T-helper 1 cell treated with Interleukin-12 subunit alpha and Interleukin-12 subunit beta and Interleukin-4 antibody, amounts not matched to agents 30 μg/mL and 1 μg/mL, for 36 hours (primary cell): Measurements from ENCODE around the gene FAM234B.

ENCODE experiments used
- H3K27ac Mint-ChIP-seq: one replicate; pipeline ENCODE4 v1.8.0; 2021; ENCODE audit warnings: mild to moderate bottlenecking, mixed read lengths
- H3K27me3 Mint-ChIP-seq: one replicate; pipeline ENCODE4 v1.8.0; 2021; ENCODE audit warnings: low read depth, mixed read lengths
- H3K36me3 Mint-ChIP-seq: one replicate; pipeline ENCODE4 v1.8.0; 2021; ENCODE audit warnings: low read depth, mixed read lengths
- H3K4me1 Mint-ChIP-seq: one replicate; pipeline ENCODE4 v1.8.0; 2021; ENCODE audit warnings: low read depth, mixed read lengths
- H3K4me3 Mint-ChIP-seq: one replicate; pipeline ENCODE4 v1.8.0; 2021; ENCODE audit warnings: mild to moderate bottlenecking, moderate library complexity, mixed read lengths
- H3K9me3 Mint-ChIP-seq: one replicate; pipeline ENCODE4 v1.8.0; 2021; ENCODE audit warnings: mixed read lengths

Gene FAM234B

GRCh38 chr12:13121568-13121967, 77.4 kb downstream of the FAM234B start:
- Mint-ChIP-seq H3K9me3 (no peaks in the 10 kb centered on the region), H3K27ac (no peak overlapping the region), H3K36me3 (no peaks in the 10 kb centered on the region), H3K27me3 (peaks cover 7% of the 10 kb centered on the region), H3K4me1 (peaks cover 2% of the 10 kb centered on the region), H3K4me3 (no peak overlapping the region)

GRCh38 chr12:13124656-13125505, 80.7 kb downstream of the FAM234B start:
- Mint-ChIP-seq H3K4me3 (no peak overlapping the region), H3K9me3 (no peaks in the 10 kb centered on the region), H3K36me3 (no peaks in the 10 kb centered on the region), H3K27ac (no peak overlapping the region), H3K27me3 (peaks cover 8% of the 10 kb centered on the region), H3K4me1 (peaks cover 2% of the 10 kb centered on the region)

DNA sequence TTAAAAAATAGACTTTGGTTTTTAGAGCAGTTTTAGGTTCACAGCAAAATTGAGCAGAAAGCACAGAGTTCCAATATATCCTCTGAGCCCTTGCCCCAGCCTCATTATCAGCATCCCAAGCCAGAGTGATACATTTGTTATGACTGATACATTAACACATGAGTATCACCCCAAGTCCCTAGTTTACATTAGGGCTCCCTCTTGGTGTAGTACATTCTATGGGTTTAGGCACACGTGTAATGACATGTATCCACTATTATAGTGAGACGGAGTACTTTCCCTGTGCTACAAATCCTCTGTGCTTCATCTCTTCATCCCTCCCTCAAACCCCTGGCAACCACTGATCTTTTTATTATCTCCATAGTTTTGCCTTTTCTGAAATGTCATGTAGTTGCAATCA, 81.8 kb downstream of the FAM234B start:
- H3K4me1 Mint-ChIP-seq = peaks cover 1% of the 10 kb centered on the region
- no peak overlapping the region for H3K4me3 Mint-ChIP-seq
- H3K27me3 Mint-ChIP-seq = peaks cover 14% of the 10 kb centered on the region
- H3K9me3 Mint-ChIP-seq = no peaks in the 10 kb centered on the region
- H3K36me3 Mint-ChIP-seq = no peaks in the 10 kb centered on the region
- H3K27ac Mint-ChIP-seq = no peak overlapping the region

GRCh38 chr12:13126494-13126893, 82.3 kb downstream of the FAM234B start:
- no peak overlapping the region for H3K4me3 Mint-ChIP-seq
- peaks cover 15% of the 10 kb centered on the region for H3K27me3 Mint-ChIP-seq
- H3K4me1 Mint-ChIP-seq = no peaks in the 10 kb centered on the region
- H3K9me3 Mint-ChIP-seq = no peaks in the 10 kb centered on the region
- H3K36me3 Mint-ChIP-seq = no peaks in the 10 kb centered on the region
- no peak overlapping the region for H3K27ac Mint-ChIP-seq

DNA sequence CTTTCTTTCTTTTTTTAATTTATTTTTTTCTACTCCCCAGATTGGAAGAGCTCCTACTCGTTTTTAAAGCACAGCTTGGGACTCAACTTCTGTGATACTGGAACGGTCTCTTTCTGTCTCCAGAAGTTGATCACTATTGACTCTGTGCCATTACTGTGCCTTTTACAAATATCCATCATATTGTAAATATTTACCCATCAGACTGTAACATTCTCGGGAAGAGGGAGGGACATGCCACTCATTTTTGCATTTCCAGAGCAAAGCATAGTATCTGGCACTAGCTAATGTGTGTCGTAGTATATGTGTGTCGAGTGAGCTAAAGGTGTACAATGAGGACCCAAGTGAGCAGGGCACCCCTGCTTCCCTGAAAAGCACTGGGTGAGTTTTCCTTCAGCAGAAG, 83.3 kb downstream of the FAM234B start:
- Mint-ChIP-seq H3K36me3 (no peaks in the 10 kb centered on the region), H3K27me3 (peaks cover 19% of the 10 kb centered on the region), H3K4me1 (no peaks in the 10 kb centered on the region)

DNA sequence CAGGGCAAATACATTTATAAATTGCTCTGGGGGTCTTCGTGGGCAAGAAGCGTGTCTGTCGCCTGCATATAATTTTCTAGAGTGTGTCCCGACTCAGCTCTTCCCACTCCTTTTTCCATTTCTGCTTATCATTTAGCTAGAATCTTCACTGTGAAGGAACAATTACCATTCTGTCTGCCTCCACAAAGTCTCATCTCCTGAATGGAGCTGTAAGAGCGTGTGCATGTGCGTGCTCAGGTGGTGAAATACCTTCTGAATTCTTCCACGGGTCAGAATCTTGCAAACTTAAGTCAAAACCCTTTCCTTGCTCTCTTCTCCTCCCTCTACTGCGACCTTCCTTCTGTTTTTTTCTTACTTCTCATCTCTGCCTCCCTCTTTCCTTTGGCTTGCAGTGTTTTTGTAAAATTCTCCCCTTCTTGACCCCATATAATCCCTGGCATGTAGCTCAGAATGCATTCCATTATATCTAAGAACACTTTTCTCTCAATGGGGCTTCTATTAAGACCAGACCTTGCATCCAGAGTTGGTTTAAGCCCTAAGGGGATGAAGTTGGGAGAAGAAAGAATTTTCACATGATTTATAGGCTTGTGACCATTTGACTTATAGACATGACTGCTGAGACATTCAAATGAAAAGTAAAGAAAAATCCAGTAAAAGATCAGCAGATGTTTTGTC, 84.2 kb downstream of the FAM234B start:
- Mint-ChIP-seq H3K27ac (no peak overlapping the region), H3K4me3 (no peak overlapping the region), H3K4me1 (no peaks in the 10 kb centered on the region), H3K9me3 (no peaks in the 10 kb centered on the region), H3K36me3 (no peaks in the 10 kb centered on the region), H3K27me3 (peaks cover 19% of the 10 kb centered on the region)

More for the DNA sequence above, 83.3 kb downstream of the FAM234B start:
- H3K9me3 Mint-ChIP-seq = no peaks in the 10 kb centered on the region
- no peak overlapping the region for H3K27ac Mint-ChIP-seq
- H3K4me3 Mint-ChIP-seq = no peak overlapping the region

DNA sequence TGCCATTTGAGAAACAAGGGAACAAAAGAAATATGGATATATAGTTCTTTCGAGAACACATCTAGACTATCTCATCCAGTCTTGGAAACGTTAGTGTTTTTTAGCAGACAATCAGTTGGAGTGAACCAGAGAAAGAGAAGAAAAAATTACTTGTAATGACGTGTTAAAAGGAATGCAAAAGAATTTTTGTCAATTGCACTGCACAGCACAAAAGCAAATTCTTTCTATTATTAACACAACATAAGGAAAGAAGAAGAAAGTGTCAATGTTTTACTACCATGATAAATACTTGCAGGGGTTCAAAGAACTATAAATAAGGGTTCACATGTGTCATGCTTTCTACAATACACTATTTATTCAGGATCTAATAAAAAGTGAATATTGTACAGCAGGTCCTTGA, 86.8 kb downstream of the FAM234B start:
- Mint-ChIP-seq H3K36me3 (no peaks in the 10 kb centered on the region), H3K27ac (no peak overlapping the region), H3K4me3 (no peak overlapping the region), H3K9me3 (no peaks in the 10 kb centered on the region), H3K27me3 (peaks cover 24% of the 10 kb centered on the region), H3K4me1 (no peaks in the 10 kb centered on the region)
